PC-9 (cell line): ENCODE results near the gene TAF9. TPM values are rescaled to one million over a fixed set of nuclear protein-coding genes. Genes with fewer than 3 reads are reported as not detected.

ENCODE experiments used
- BruUV-seq: library from RNA; stranded (reverse); fragments of 400-500 nt; replicated peaks from 2 replicates; lab custom pipeline; 2021; lab: Mats Ljungman, UMichigan
- CTCF ChIA-PET: fragments of 300-600 bp; sonication (Branson Sonifier 250); formaldehyde crosslinking; loops from one replicate; lab custom pipeline; 2022; ENCODE audit warnings: antibody characterized with exemption; lab: Charles Lee
- POLR2A ChIA-PET: fragments of 300-600 bp; sonication (Branson Sonifier 250); formaldehyde crosslinking; loops from one replicate; lab custom pipeline; 2022; ENCODE audit warnings: antibody characterized with exemption; ENCODE audit not compliant: unreplicated experiment; lab: Charles Lee
- DNase-seq, 2 experiments: peaks; one replicate each; pipeline versions ENCODE4 v3.0.0 to v3.0.0-alpha.2; 2015 to 2022; ENCODE audit warnings: mixed read lengths in 1 of 2
- H2AFZ ChIP-seq: fragments of 200-600 bp; sonication (generic); 2 replicates; pipeline ENCODE4 v1.8.1; 2017; ENCODE audit warnings: antibody characterized with exemption
- H3F3A ChIP-seq: fragments of 200-600 bp; sonication (generic); 2 replicates; pipeline ENCODE4 v1.8.1; 2017; ENCODE audit warnings: antibody characterized with exemption, mild to moderate bottlenecking, low read depth; ENCODE audit not compliant: insufficient read depth
- H3K27ac ChIP-seq: fragments of 200-600 bp; sonication (generic); 2 replicates; pipeline ENCODE4 v1.6.1; 2016; ENCODE audit warnings: mixed run types
- H3K27me3 ChIP-seq: fragments of 200-600 bp; sonication (generic); 2 replicates; pipeline ENCODE4 v1.6.1; 2016; ENCODE audit warnings: low read depth, mixed run types; ENCODE audit not compliant: insufficient read depth
- H3K36me3 ChIP-seq: fragments of 200-600 bp; sonication (generic); 2 replicates; pipeline ENCODE4 v1.6.1; 2016; ENCODE audit warnings: low read depth, mixed run types
- H3K4me1 ChIP-seq: fragments of 200-600 bp; sonication (generic); replicated peaks from 2 replicates; pipeline ENCODE4 v1.6.1; 2016; ENCODE audit warnings: mixed run types; ENCODE audit not compliant: insufficient read depth
- H3K4me2 ChIP-seq: fragments of 200-600 bp; sonication (generic); 2 replicates; pipeline ENCODE4 v1.6.1; 2017; ENCODE audit warnings: mixed run types
- H3K4me3 ChIP-seq: fragments of 200-600 bp; sonication (generic); 2 replicates; pipeline ENCODE4 v1.6.1; 2016; ENCODE audit warnings: mixed run types
- H3K79me2 ChIP-seq: fragments of 200-600 bp; sonication (generic); 2 replicates; pipeline ENCODE4 v1.6.1; 2017; ENCODE audit warnings: low read depth, mixed run types
- H3K9me2 ChIP-seq: fragments of 200-600 bp; sonication (generic); 2 replicates; pipeline ENCODE4 v1.8.1; 2017; ENCODE audit warnings: mild to moderate bottlenecking; ENCODE audit not compliant: insufficient read depth
- H3K9me3 ChIP-seq: fragments of 200-600 bp; sonication (generic); 2 replicates; pipeline ENCODE4 v1.8.1; 2016; ENCODE audit warnings: low read depth; ENCODE audit not compliant: insufficient read depth
- H4K20me1 ChIP-seq: fragments of 200-600 bp; sonication (generic); 2 replicates; pipeline ENCODE4 v1.8.1; 2017; ENCODE audit not compliant: insufficient read depth
- CTCF ChIP-seq: fragments of 200-600 bp; sonication (generic); conservative IDR thresholded peaks from 2 replicates; pipeline ENCODE4 v1.6.1; 2017; ENCODE audit warnings: mixed run types, antibody characterized with exemption, mild to moderate bottlenecking, moderate library complexity
- EZH2 ChIP-seq: fragments of 200-600 bp; sonication (generic); IDR thresholded peaks from 2 replicates; pipeline ENCODE4 v1.8.0; 2017; ENCODE audit warnings: antibody characterized with exemption, low read depth
- intact Hi-C: fragments of 100-400 bp; cut with micrococcal nuclease; formaldehyde crosslinking; loops from one replicate; pipeline ENCODE4 v1.10.0; 2022; ENCODE audit not compliant: unreplicated experiment
- total RNA-seq: library from RNA; stranded (reverse); gene quantifications from 2 replicates; pipeline ENCODE4 v1.2.3, GENCODE V29; 2021

Gene TAF9
- total RNA-seq, 1 experiment from 2014 or later: 50.8 TPM

GRCh38 chr5:69317391-69317790 lies 51.9 kb downstream of the TAF9 start:
- no peak for DNase-seq
- H3K79me2 ChIP-seq: no peaks in the 10 kb centered on the region
- H4K20me1 ChIP-seq: no peaks in the 10 kb centered on the region
- ChIA-PET POLR2A (no interaction called here), CTCF (no interaction called here)
- H3K4me3 ChIP-seq: no peak overlapping the region
- H2AFZ ChIP-seq: no peak overlapping the region
- intact Hi-C loops: no loop called here
- H3K27ac ChIP-seq: no peak overlapping the region
- no TSS peak for BruUV-seq
- H3F3A ChIP-seq: no peaks in the 10 kb centered on the region
- H3K4me1 ChIP-seq: no peaks in the 10 kb centered on the region
- no peaks in the 10 kb centered on the region for H3K9me3 ChIP-seq
- TF ChIP-seq CTCF (no peak), EZH2 (no peak)
- no peaks in the 10 kb centered on the region for H3K27me3 ChIP-seq
- H3K4me2 ChIP-seq: no peak overlapping the region
- no peaks in the 10 kb centered on the region for H3K36me3 ChIP-seq
- H3K9me2 ChIP-seq: no peaks in the 10 kb centered on the region

GRCh38 chr5:69315972-69316371 lies 53.3 kb downstream of the TAF9 start:
- no peaks in the 10 kb centered on the region for H3K36me3 ChIP-seq
- ChIA-PET CTCF (no interaction called here), POLR2A (no interaction called here)
- intact Hi-C loops: no loop called here
- no peaks in the 10 kb centered on the region for H3F3A ChIP-seq
- H3K4me3 ChIP-seq: no peak overlapping the region
- H3K4me1 ChIP-seq: no peaks in the 10 kb centered on the region
- H3K27me3 ChIP-seq: no peaks in the 10 kb centered on the region
- no peak for TF ChIP-seq EZH2
- no peak for TF ChIP-seq CTCF
- H3K9me3 ChIP-seq: no peaks in the 10 kb centered on the region
- no peaks in the 10 kb centered on the region for H4K20me1 ChIP-seq
- no peak overlapping the region for H3K4me2 ChIP-seq
- DNase-seq: no peak
- no peaks in the 10 kb centered on the region for H3K9me2 ChIP-seq
- BruUV-seq: no TSS peak
- H3K27ac ChIP-seq: no peak overlapping the region
- no peaks in the 10 kb centered on the region for H3K79me2 ChIP-seq
- H2AFZ ChIP-seq: no peak overlapping the region

Other genes with a start within 250 kb of the TAF9 start
- gene CCNB1, start 202.4 kb downstream of the TAF9 start, total RNA-seq: 174 and 248 TPM in 2 replicates
- 30.1 and 45.7 TPM in 2 replicates for gene CENPH, start 179.9 kb downstream of the TAF9 start, total RNA-seq
- gene CDK7, start 134.6 kb downstream of the TAF9 start, total RNA-seq: 51.6 and 60.5 TPM in 2 replicates
- gene CCDC125, start 36.7 kb downstream of the TAF9 start, total RNA-seq: 9.1 and 16.6 TPM in 2 replicates
- 21.6 and 23.0 TPM in 2 replicates for gene AK6, start within 50 bp of the TAF9 start, total RNA-seq
- 21.1 and 22.4 TPM in 2 replicates for gene RAD17, start 298 bp upstream of the TAF9 start, total RNA-seq
- gene MARVELD2, start 45.6 kb upstream of the TAF9 start, total RNA-seq: 16.2 and 21.0 TPM in 2 replicates
- gene OCLN, start 123.3 kb upstream of the TAF9 start, total RNA-seq: 66.5 and 77.4 TPM in 2 replicates
- 16.9 and 24.7 TPM in 2 replicates for gene GTF2H2C, start 190.7 kb upstream of the TAF9 start, total RNA-seq